H1 (cell line): ENCODE results near the gene PIGA.

Experiments
- MAFK ChIP-seq: IDR thresholded peaks from 2 replicates; pipeline ENCODE4 v1.6.1; 2012; ENCODE audit warnings: low read depth, mild to moderate bottlenecking, improper control_type of control experiment, low read length
- YY1 ChIP-seq: IDR thresholded peaks from 2 replicates; pipeline ENCODE4 v1.6.1; 2011; ENCODE audit warnings: low read depth, mild to moderate bottlenecking, low read length
- TF ChIP-seq, protein P1 (sequence below), 3 experiments: IDR thresholded peaks; 1 replicate in 2 of 3; 2 replicates in 1 of 3; pipeline versions ENCODE4 v1.5.1 to v1.6.1; 2011; ENCODE audit warnings: low read length in 3 of 3, mild to moderate bottlenecking in 3 of 3, inconsistent platforms in 2 of 3, low read depth in 1 of 3, moderate library complexity in 1 of 3; ENCODE audit not compliant: insufficient read depth in 1 of 3; ENCODE audit errors: control extremely low read depth in 1 of 3

DNA sequence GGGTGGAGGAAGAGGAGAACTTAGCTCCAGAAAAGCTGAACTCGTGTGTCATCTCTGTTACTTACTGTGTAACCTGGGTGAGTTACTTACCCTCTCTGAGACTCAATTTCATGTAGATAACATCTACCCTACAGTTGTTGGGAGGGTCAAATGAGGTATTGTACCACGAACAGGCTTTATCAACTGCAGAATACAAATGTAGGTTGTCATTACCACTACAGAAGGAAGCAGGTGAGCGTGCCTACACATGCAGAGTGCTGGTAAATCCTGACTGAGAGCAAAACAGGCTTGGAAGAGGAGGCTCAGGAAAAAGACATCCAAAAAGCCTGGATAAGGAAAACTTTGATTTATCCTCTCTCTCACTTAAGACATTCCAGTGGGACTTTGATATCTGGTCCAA, 7.2 kb downstream of the PIGA start:
- TF ChIP-seq MAFK: no peak
- TF ChIP-seq, protein P1, sequence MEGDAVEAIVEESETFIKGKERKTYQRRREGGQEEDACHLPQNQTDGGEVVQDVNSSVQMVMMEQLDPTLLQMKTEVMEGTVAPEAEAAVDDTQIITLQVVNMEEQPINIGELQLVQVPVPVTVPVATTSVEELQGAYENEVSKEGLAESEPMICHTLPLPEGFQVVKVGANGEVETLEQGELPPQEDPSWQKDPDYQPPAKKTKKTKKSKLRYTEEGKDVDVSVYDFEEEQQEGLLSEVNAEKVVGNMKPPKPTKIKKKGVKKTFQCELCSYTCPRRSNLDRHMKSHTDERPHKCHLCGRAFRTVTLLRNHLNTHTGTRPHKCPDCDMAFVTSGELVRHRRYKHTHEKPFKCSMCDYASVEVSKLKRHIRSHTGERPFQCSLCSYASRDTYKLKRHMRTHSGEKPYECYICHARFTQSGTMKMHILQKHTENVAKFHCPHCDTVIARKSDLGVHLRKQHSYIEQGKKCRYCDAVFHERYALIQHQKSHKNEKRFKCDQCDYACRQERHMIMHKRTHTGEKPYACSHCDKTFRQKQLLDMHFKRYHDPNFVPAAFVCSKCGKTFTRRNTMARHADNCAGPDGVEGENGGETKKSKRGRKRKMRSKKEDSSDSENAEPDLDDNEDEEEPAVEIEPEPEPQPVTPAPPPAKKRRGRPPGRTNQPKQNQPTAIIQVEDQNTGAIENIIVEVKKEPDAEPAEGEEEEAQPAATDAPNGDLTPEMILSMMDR (IDR thresholded peaks at IDR 0.05; ENCODE audit: control extremely low read depth in 1 of 3, insufficient read depth in 1 of 3, low read depth in 1 of 3, low read length in 3 of 3): no peak
- no peak for TF ChIP-seq YY1
